WTC11 (cell line): ENCODE measurements around the gene SDS. TPM values are rescaled to one million over a fixed set of nuclear protein-coding genes. Genes with fewer than 3 reads are reported as not detected.

ENCODE experiments used
- ATAC-seq: fragments of 200-7000 bp; cut with Tn5 transposase; 2 replicates; pipeline ENCODE4 v1.10.0; 2021; ENCODE audit warnings: mild to moderate bottlenecking, moderate library complexity
- CTCF ChIA-PET: fragments of 300-600 bp; sonication (Branson Sonifier 250); formaldehyde crosslinking; loops from one replicate; lab custom pipeline; 2021; ENCODE audit warnings: antibody characterized with exemption; lab: Charles Lee
- POLR2A ChIA-PET: fragments of 350-600 bp; sonication (Branson Sonifier 250); formaldehyde crosslinking; loops from one replicate; lab custom pipeline; 2021; ENCODE audit warnings: antibody characterized with exemption; lab: Charles Lee
- DNase-seq: peaks from one replicate; pipeline ENCODE4 v3.0.0; 2021; ENCODE audit warnings: low spot score
- H3K27ac Mint-ChIP-seq: 2 replicates; pipeline ENCODE4 v1.8.0; 2021; ENCODE audit warnings: mixed read lengths
- H3K27me3 Mint-ChIP-seq: 2 replicates; pipeline ENCODE4 v1.8.0; 2021; ENCODE audit warnings: low read depth, mild to moderate bottlenecking, moderate library complexity, mixed read lengths
- H3K36me3 Mint-ChIP-seq: 2 replicates; pipeline ENCODE4 v1.8.0; 2021; ENCODE audit warnings: mixed read lengths
- H3K4me1 Mint-ChIP-seq: 2 replicates; pipeline ENCODE4 v1.8.0; 2022; ENCODE audit warnings: mixed read lengths
- H3K4me3 Mint-ChIP-seq: 2 replicates; pipeline ENCODE4 v1.8.0; 2021; ENCODE audit warnings: mild to moderate bottlenecking, moderate library complexity, mixed read lengths
- H3K9me3 Mint-ChIP-seq: 2 replicates; pipeline ENCODE4 v1.8.0; 2021; ENCODE audit warnings: mixed read lengths
- FOXP1 ChIP-seq: sonication (generic); formaldehyde crosslinking; IDR thresholded peaks from 2 replicates; pipeline ENCODE4 v1.8.0; 2022; ENCODE audit warnings: missing genetic modification reagents, mild to moderate bottlenecking, moderate library complexity, borderline replicate concordance
- IRF2 ChIP-seq: sonication (generic); formaldehyde crosslinking; IDR thresholded peaks from 2 replicates; pipeline ENCODE4 v1.8.0; 2022; ENCODE audit warnings: low read depth, missing genetic modification reagents, borderline replicate concordance
- NR2C2 ChIP-seq: sonication (generic); formaldehyde crosslinking; IDR thresholded peaks from 2 replicates; pipeline ENCODE4 v1.8.0; 2022; ENCODE audit warnings: mild to moderate bottlenecking, missing genetic modification reagents
- NR3C1 ChIP-seq: sonication (generic); formaldehyde crosslinking; conservative IDR thresholded peaks from 2 replicates; pipeline ENCODE4 v1.8.1; 2023; ENCODE audit warnings: low read depth, mild to moderate bottlenecking, missing genetic modification reagents
- RORB ChIP-seq: fragments of 250-450 bp; sonication (Bioruptor Pico); IDR thresholded peaks from 2 replicates; pipeline ENCODE4 v1.9.0; 2021; ENCODE audit warnings: mild to moderate bottlenecking
- ZNF138 ChIP-seq: sonication (generic); formaldehyde crosslinking; conservative IDR thresholded peaks from 2 replicates; pipeline ENCODE4 v1.8.1; 2022; ENCODE audit warnings: mild to moderate bottlenecking, moderate library complexity, missing genetic modification reagents
- ZNF317 ChIP-seq: sonication (generic); formaldehyde crosslinking; IDR thresholded peaks from 2 replicates; pipeline ENCODE4 v1.8.1; 2023; ENCODE audit warnings: low read depth, mild to moderate bottlenecking, moderate library complexity, missing genetic modification reagents, borderline replicate concordance
- ZNF396 ChIP-seq: fragments of 250-450 bp; sonication (Bioruptor Pico); IDR thresholded peaks from 2 replicates; pipeline ENCODE4 v1.8.0; 2021; ENCODE audit warnings: mild to moderate bottlenecking, moderate library complexity, borderline replicate concordance
- ZNF416 ChIP-seq: fragments of 250-450 bp; sonication (Bioruptor Pico); IDR thresholded peaks from 2 replicates; pipeline ENCODE4 v1.9.0; 2021; ENCODE audit warnings: mild to moderate bottlenecking, inconsistent platforms
- total RNA-seq: library from RNA; stranded (reverse); gene quantifications from 3 replicates; pipeline ENCODE4 v1.2.3, GENCODE V29; 2021
- TF ChIP-seq, protein P1 (sequence below): fragments of 250-450 bp; sonication (Bioruptor Pico); conservative IDR thresholded peaks from 2 replicates; pipeline ENCODE4 v1.9.0; 2021; ENCODE audit warnings: mild to moderate bottlenecking
- TF ChIP-seq, protein P2 (sequence below): sonication (generic); formaldehyde crosslinking; IDR thresholded peaks from 2 replicates; pipeline ENCODE4 v1.8.0; 2022; ENCODE audit warnings: missing genetic modification reagents
- TF ChIP-seq, protein P3 (sequence below): sonication (generic); formaldehyde crosslinking; IDR thresholded peaks from 2 replicates; pipeline ENCODE4 v1.8.0; 2022; ENCODE audit warnings: mild to moderate bottlenecking, missing genetic modification reagents
- TF ChIP-seq, protein P4 (sequence below): fragments of 200-600 bp; IDR thresholded peaks from 2 replicates; pipeline ENCODE4 v1.8.0; 2022; ENCODE audit warnings: antibody characterized with exemption
- TF ChIP-seq, protein P5 (sequence below): sonication (generic); formaldehyde crosslinking; IDR thresholded peaks from 2 replicates; pipeline ENCODE4 v1.8.0; 2022; ENCODE audit warnings: mild to moderate bottlenecking, missing genetic modification reagents
- TF ChIP-seq, protein P6 (sequence below): fragments of 250-450 bp; sonication (Bioruptor Pico); IDR thresholded peaks from 2 replicates; pipeline ENCODE4 v2.1.2; 2022; ENCODE audit warnings: mild to moderate bottlenecking, moderate library complexity

Gene SDS
- total RNA-seq, 1 experiment from 2014 or later, result 0.31 TPM

DNA sequence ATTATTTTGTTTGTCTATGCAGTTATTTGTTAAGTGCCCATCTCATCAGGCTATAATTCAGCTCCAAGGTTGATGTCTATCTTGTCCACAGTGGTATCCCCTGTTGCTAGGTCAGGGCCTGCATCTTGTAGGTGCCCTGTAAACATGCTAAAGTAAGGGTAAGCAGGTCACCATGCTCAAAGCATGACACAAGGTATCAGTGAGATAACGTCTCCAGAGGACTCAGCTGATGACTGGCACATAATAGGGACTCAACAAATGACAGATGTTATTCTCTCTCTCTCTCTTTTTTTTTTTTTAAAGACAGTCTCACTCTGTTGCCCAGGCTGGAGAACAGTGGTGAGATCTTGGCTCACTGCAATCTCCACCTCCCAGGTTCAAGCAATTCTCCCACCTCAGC, 20.8 kb upstream of the SDS start (continued):
- TF ChIP-seq NR2C2, result no peak
- TF ChIP-seq, protein P1, sequence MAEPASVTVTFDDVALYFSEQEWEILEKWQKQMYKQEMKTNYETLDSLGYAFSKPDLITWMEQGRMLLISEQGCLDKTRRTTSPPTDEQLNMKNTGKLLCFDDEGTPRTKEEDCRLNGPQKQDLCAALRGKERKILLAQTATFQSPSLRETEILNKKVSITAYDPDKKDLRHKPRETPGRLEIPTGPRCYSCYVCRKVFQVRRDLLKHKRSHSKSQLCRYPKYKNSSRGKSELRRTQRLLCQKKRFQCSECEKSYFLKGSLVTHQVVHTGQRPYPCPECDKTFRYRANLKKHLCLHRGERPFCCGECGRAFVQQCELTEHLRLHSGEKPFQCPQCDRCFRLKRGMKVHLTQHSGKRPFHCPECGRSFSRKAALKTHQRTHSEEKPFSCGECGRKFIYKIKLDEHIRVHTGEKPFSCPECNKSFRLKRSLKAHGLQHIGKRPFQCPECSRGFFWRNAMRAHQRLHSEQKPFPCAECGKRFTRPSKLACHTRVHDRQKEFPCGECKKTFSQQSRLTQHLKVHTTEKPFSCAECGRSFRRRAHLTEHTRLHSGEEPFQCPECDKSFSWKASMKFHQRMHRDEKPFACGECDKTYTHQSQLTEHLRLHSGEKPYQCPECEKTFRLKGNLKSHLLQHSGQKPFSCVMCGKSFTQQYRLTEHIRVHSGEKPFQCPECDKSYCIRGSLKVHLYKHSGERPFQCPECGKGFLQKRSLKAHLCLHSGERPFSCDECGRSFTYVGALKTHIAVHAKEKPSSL, result no peak
- TF ChIP-seq, all 79 proteins: peak for 0

DNA sequence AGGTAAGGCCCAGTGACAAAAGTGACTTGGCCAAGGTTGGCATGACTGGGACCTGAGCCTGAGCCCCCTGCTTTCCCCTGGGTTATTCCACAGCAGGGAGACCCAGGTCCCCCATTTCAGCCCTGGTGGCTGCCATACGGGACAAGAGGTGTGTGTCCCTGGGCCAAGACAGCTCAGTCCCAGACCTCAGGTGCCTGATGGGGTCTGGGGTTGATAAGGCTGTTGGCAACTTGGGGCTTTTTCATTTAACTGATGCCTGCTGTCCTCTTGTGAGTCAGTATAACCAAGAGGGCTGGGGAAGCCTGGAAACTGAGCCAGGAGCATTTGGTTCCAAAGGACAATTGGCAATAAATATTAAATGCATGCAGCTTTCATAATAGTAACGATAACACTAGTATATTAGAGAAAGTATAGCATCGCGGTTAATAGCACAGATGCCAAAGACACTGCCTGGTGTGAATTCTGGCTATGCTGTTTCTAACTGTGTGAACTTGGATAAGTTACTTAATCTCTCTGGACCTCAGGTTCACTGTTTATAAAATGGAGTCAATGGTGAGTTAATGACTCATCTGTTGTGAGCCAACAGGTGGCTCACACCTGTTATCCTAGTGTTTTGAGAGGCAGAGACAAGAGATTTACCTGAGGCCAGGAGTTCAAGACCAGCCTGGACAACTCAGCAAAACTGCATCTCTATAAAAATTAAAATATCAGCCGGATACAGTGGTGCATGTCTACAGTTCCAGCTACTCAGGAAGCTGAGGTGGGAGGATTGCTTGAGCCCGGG, 19.4 kb upstream of the SDS start:
- CTCF ChIA-PET, result interaction anchor here (0.6 to 1.1 kb wide), 3 partner anchors 10 to 288 kb away, joined by 3 to 4 read pairs (median 3); partner anchors contain the start of gene RASAL1

DNA sequence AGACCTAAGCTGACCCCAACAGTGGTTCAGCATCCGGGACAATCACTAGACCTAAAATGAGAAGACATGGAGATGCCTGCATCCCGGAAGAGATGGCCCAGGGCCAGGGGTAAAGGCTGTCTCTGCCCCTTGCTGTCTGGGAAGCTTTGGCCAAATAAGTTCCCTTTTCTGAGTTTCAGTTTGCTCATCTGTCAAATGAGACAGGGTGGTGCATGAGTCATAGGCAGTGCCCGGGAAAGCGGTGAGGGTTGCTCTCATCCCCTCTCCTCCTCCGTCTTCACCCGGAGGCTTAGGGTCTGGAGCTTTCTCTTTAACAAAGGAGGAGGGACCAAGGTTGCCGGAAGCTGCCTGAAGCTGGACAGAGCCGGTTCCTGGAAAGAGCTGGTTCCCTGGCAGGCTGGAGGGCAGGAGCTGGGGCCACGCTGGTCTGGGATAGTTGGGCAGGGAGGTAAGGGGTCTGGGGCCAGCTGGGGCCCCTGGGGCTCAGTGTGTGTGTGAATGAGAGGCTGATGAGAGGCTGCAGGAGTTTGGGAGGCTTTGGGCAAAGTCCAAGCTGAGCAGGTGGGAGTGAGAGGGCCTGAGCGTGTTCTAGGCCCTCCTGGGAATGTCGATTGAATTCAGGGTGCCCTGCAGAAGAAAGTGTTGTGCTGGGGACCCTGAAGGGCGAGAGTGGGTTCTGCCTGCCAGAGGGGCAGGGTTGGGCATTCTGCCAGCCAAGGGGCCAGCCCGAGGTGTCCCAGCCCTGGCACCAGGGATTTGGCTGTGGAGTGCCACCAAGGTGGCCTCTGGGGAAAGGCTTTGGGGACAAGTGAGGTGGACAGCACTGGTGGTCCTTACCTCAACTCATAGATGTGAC, 18.6 kb upstream of the SDS start, which contains the start of gene SDSL:
TSS of gene SDSL (plus strand) at position 351 of the 856 bp plus-strand sequence. CDS start 5,603 bp downstream, outside the sequence.
- Mint-ChIP-seq H3K4me1 (peaks cover 16% of the 10 kb centered on the region), H3K4me3 (peak within 1 kb of the TSS; percentile 39), H3K27ac (peak within 1 kb of the TSS; percentile 83), H3K36me3 (no peaks in the 10 kb centered on the region), H3K27me3 (no peaks in the 10 kb centered on the region), H3K9me3 (no peaks in the 10 kb centered on the region)
- peak; percentile 55 for ATAC-seq
- DNase-seq, result peak; percentile 38
- POLR2A ChIA-PET, result no interaction called here
- TF ChIP-seq, protein P2, sequence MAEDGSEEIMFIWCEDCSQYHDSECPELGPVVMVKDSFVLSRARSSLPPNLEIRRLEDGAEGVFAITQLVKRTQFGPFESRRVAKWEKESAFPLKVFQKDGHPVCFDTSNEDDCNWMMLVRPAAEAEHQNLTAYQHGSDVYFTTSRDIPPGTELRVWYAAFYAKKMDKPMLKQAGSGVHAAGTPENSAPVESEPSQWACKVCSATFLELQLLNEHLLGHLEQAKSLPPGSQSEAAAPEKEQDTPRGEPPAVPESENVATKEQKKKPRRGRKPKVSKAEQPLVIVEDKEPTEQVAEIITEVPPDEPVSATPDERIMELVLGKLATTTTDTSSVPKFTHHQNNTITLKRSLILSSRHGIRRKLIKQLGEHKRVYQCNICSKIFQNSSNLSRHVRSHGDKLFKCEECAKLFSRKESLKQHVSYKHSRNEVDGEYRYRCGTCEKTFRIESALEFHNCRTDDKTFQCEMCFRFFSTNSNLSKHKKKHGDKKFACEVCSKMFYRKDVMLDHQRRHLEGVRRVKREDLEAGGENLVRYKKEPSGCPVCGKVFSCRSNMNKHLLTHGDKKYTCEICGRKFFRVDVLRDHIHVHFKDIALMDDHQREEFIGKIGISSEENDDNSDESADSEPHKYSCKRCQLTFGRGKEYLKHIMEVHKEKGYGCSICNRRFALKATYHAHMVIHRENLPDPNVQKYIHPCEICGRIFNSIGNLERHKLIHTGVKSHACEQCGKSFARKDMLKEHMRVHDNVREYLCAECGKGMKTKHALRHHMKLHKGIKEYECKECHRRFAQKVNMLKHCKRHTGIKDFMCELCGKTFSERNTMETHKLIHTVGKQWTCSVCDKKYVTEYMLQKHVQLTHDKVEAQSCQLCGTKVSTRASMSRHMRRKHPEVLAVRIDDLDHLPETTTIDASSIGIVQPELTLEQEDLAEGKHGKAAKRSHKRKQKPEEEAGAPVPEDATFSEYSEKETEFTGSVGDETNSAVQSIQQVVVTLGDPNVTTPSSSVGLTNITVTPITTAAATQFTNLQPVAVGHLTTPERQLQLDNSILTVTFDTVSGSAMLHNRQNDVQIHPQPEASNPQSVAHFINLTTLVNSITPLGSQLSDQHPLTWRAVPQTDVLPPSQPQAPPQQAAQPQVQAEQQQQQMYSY (CRISPR knock-in tag), result peak; percentile 82
- TF ChIP-seq ZNF396 (CRISPR knock-in tag) (no peak), ZNF138 (no peak)
- TF ChIP-seq, protein P3, sequence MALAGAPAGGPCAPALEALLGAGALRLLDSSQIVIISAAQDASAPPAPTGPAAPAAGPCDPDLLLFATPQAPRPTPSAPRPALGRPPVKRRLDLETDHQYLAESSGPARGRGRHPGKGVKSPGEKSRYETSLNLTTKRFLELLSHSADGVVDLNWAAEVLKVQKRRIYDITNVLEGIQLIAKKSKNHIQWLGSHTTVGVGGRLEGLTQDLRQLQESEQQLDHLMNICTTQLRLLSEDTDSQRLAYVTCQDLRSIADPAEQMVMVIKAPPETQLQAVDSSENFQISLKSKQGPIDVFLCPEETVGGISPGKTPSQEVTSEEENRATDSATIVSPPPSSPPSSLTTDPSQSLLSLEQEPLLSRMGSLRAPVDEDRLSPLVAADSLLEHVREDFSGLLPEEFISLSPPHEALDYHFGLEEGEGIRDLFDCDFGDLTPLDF, result no peak
- CTCF ChIA-PET, result interaction anchor here (0.9 to 1.2 kb wide), 5 partner anchors 9 to 287 kb away, joined by 3 to 4 read pairs (median 3); partner anchors contain the start of gene RASAL1

More for the DNA sequence above, 19.4 kb upstream of the SDS start:
- no peak for ATAC-seq
- Mint-ChIP-seq H3K27ac (no peak overlapping the region), H3K27me3 (no peaks in the 10 kb centered on the region), H3K4me3 (no peak overlapping the region), H3K9me3 (no peaks in the 10 kb centered on the region), H3K4me1 (peaks cover 16% of the 10 kb centered on the region)
- POLR2A ChIA-PET, result no interaction called here
- TF ChIP-seq ZNF416 (CRISPR knock-in tag), result no peak
- TF ChIP-seq, all 79 proteins: peak for 0
- H3K36me3 Mint-ChIP-seq, result no peaks in the 10 kb centered on the region
- DNase-seq, result no peak

DNA sequence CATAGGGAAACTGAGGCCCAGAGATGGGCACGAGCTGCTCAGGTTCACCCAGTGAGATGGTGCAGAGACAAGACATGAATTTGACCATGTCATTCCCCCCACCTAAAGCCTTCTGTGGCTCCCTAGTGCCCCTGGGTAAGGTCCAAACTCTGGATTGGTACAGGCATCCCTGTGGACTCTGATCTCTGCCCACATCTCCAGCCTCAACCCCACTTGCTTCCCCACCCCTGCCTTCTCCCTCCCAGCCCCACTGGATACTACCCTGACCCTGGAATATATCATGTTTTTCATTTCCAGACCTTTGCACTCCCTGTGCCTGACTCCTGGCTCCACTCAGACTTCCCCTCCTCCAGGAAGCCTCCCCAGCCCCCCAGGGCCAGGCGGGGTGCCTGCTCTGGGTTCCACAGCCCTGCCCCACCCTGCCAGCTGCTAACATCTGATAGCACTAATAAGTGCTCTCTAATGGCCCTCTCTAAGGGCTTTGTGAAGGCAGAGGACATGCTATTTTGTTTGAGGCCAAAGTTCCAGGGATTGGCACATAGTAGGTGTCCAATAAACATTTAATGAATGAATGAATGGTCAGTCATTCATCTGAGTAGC, 17.4 kb upstream of the SDS start:
- Mint-ChIP-seq H3K36me3 (no peaks in the 10 kb centered on the region), H3K27ac (no peak overlapping the region), H3K27me3 (no peaks in the 10 kb centered on the region), H3K4me1 (peaks cover 16% of the 10 kb centered on the region), H3K4me3 (no peak overlapping the region), H3K9me3 (no peaks in the 10 kb centered on the region)
- ChIA-PET CTCF (no interaction called here), POLR2A (no interaction called here)
- DNase-seq (no peak), ATAC-seq (no peak)
- no peak for TF ChIP-seq IRF2 (CRISPR knock-in tag)
- TF ChIP-seq, protein P4, sequence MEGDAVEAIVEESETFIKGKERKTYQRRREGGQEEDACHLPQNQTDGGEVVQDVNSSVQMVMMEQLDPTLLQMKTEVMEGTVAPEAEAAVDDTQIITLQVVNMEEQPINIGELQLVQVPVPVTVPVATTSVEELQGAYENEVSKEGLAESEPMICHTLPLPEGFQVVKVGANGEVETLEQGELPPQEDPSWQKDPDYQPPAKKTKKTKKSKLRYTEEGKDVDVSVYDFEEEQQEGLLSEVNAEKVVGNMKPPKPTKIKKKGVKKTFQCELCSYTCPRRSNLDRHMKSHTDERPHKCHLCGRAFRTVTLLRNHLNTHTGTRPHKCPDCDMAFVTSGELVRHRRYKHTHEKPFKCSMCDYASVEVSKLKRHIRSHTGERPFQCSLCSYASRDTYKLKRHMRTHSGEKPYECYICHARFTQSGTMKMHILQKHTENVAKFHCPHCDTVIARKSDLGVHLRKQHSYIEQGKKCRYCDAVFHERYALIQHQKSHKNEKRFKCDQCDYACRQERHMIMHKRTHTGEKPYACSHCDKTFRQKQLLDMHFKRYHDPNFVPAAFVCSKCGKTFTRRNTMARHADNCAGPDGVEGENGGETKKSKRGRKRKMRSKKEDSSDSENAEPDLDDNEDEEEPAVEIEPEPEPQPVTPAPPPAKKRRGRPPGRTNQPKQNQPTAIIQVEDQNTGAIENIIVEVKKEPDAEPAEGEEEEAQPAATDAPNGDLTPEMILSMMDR, result no peak
- TF ChIP-seq, protein P5, sequence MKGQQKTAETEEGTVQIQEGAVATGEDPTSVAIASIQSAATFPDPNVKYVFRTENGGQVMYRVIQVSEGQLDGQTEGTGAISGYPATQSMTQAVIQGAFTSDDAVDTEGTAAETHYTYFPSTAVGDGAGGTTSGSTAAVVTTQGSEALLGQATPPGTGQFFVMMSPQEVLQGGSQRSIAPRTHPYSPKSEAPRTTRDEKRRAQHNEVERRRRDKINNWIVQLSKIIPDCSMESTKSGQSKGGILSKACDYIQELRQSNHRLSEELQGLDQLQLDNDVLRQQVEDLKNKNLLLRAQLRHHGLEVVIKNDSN (CRISPR knock-in tag), result no peak
- TF ChIP-seq ZNF317 (CRISPR knock-in tag), result no peak
- no peak for TF ChIP-seq NR2C2
- TF ChIP-seq, protein P6, sequence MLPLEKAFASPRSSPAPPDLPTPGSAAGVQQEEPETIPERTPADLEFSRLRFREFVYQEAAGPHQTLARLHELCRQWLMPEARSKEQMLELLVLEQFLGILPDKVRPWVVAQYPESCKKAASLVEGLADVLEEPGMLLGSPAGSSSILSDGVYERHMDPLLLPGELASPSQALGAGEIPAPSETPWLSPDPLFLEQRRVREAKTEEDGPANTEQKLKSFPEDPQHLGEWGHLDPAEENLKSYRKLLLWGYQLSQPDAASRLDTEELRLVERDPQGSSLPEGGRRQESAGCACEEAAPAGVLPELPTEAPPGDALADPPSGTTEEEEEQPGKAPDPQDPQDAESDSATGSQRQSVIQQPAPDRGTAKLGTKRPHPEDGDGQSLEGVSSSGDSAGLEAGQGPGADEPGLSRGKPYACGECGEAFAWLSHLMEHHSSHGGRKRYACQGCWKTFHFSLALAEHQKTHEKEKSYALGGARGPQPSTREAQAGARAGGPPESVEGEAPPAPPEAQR (CRISPR knock-in tag), result no peak
- TF ChIP-seq FOXP1 (CRISPR knock-in tag), result no peak
- TF ChIP-seq NR3C1 (CRISPR knock-in tag), result no peak
- no peak for TF ChIP-seq RORB
